ENCODE measurements around the gene APIP. TPM values are rescaled to one million over a fixed set of nuclear protein-coding genes. Genes with fewer than 3 reads are reported as not detected.

Gene APIP
- total RNA-seq, 1 donor from 2014 or later = 16.5 TPM

DNA sequence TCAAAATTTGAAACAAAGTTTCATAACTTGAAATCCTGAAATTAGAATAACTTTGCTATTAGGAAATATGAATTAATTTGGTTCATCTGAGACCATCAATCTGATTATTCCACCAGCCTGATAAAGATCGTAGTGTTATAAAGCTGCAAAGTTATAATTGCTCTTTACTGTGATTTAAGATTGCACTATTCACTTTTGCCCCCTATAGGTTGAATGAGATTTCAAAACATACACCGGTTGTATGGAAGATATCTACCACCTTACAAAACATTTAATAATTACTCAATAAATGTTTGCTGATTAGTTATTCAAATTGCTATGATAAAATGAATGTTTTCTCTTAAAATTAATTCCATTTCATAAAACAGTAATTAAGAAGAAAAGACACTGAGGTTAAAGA, 26.1 kb downstream of the APIP start:
- no peaks in the 10 kb centered on the region for H3K27me3 ChIP-seq (ENCODE audit: control insufficient read depth, insufficient read depth, low read length)
- H3K4me3 ChIP-seq (ENCODE audit: low read depth, low read length) = no peak overlapping the region
- no peak for DNase-seq (ENCODE audit: low read depth)
- H3K36me3 ChIP-seq (ENCODE audit: control insufficient read depth, insufficient read depth, low read length) = no peaks in the 10 kb centered on the region
- TF ChIP-seq CTCF (IDR thresholded peaks at IDR 0.05; ENCODE audit: insufficient read depth, low read length, poor library complexity, severe bottlenecking) = peak; percentile 24

DNA sequence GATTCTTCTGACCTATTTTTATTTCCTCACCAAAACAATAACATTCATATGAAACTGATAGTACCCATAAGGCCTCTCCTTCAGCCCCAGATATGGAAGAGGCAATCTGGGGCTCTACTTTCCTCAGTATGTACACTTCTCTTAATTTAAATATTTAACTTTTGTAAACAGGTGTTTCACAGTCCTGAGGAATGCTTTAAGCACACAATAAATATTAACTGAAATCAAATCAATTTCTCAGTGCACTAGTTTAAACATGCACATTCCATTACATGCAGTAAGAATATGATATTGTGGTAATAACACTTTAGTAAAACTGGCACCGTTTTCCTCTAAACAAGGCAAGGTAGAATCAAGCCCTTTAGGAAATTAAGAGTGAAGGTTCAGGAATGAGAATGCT, 28.9 kb downstream of the APIP start:
- Histone ChIP-seq H3K36me3 (ENCODE audit: control insufficient read depth, insufficient read depth, low read length) (no peaks in the 10 kb centered on the region), H3K4me3 (ENCODE audit: low read depth, low read length) (no peak overlapping the region), H3K27me3 (ENCODE audit: control insufficient read depth, insufficient read depth, low read length) (no peaks in the 10 kb centered on the region)
- no peak for TF ChIP-seq CTCF (IDR thresholded peaks at IDR 0.05; ENCODE audit: insufficient read depth, low read length, poor library complexity, severe bottlenecking)
- DNase-seq (ENCODE audit: low read depth) = no peak

GRCh38 chr11:34886609-34887008, 29.6 kb downstream of the APIP start:
- no peaks in the 10 kb centered on the region for H3K27me3 ChIP-seq (ENCODE audit: control insufficient read depth, insufficient read depth, low read length)
- DNase-seq (ENCODE audit: low read depth) = no peak
- no peak for TF ChIP-seq CTCF (IDR thresholded peaks at IDR 0.05; ENCODE audit: insufficient read depth, low read length, poor library complexity, severe bottlenecking)
- H3K36me3 ChIP-seq (ENCODE audit: control insufficient read depth, insufficient read depth, low read length) = no peaks in the 10 kb centered on the region
- H3K4me3 ChIP-seq (ENCODE audit: low read depth, low read length) = no peak overlapping the region

DNA sequence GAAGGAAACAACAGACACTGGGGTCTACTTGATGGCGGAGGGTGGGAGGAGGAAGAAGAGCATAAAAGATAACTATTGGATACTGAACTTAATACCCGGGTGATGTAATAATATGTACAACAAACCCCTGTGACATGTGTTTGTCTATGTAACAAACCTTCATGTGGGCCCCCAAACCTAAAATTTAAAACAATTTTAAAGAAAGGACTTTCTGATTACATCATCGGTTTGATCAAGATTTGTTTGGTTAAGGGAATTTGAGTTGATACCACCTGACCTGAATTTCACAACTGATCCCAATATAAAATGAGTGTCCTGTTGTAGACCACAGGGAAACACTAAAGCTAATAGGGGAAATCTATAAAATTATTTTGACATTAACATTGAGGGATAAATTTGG, 34.3 kb downstream of the APIP start:
- Histone ChIP-seq H3K36me3 (ENCODE audit: control insufficient read depth, insufficient read depth, low read length) (no peaks in the 10 kb centered on the region), H3K4me3 (ENCODE audit: low read depth, low read length) (no peak overlapping the region), H3K27me3 (ENCODE audit: control insufficient read depth, insufficient read depth, low read length) (no peaks in the 10 kb centered on the region)
- DNase-seq (ENCODE audit: low read depth) = no peak
- TF ChIP-seq CTCF (IDR thresholded peaks at IDR 0.05; ENCODE audit: insufficient read depth, low read length, poor library complexity, severe bottlenecking) = no peak

- no peak for TF ChIP-seq CTCF (IDR thresholded peaks at IDR 0.05; ENCODE audit: insufficient read depth, low read length, poor library complexity, severe bottlenecking)
- no peak overlapping the region for H3K4me3 ChIP-seq (ENCODE audit: low read depth, low read length)
- no peaks in the 10 kb centered on the region for H3K36me3 ChIP-seq (ENCODE audit: control insufficient read depth, insufficient read depth, low read length)
- DNase-seq (ENCODE audit: low read depth) = no peak
- no peaks in the 10 kb centered on the region for H3K27me3 ChIP-seq (ENCODE audit: control insufficient read depth, insufficient read depth, low read length)
These were observed 38.7 kb downstream of the APIP start for GRCh38 chr11:34877375-34877975.

DNA sequence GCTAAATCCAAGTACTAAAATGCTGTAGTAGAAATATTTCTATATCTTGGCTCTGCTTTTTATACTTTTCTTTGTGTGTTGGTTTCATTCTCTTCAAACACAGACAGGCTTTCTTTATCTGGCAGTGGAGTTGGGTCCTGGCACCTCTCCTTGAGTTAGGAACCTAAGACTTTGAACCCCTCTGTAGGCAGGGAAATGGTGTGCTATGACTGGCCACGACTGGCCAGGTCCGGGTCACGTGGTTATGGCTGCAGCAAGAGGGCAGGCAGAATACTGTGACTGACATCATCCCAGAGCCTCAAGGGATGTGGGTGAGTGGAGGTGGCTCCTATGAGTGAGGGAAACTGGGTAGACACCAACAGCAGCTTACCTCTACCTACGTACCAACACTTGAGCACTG, 42.0 kb downstream of the APIP start:
- TF ChIP-seq CTCF (IDR thresholded peaks at IDR 0.05; ENCODE audit: insufficient read depth, low read length, poor library complexity, severe bottlenecking) = no peak
- Histone ChIP-seq H3K36me3 (ENCODE audit: control insufficient read depth, insufficient read depth, low read length) (no peaks in the 10 kb centered on the region), H3K27me3 (ENCODE audit: control insufficient read depth, insufficient read depth, low read length) (no peaks in the 10 kb centered on the region), H3K4me3 (ENCODE audit: low read depth, low read length) (no peak overlapping the region)
- DNase-seq (ENCODE audit: low read depth) = no peak

Data from kidney epithelial cell (primary cell).